Keratinocyte (primary cell): ENCODE data around the gene FAAH.

Source experiments
- EZH2 ChIP-seq: IDR thresholded peaks from one replicate; pipeline ENCODE4 v1.6.1; 2012; ENCODE audit warnings: inconsistent platforms, mild to moderate bottlenecking, low read length, moderate library complexity
- TF ChIP-seq, protein P1 (sequence below), 3 experiments: IDR thresholded peaks in 1 of 3; conservative IDR thresholded peaks in 1 of 3; optimal IDR thresholded peaks in 1 of 3; 2 replicates in 2 of 3; 3 replicates in 1 of 3; pipeline versions ENCODE3 to v1.5.1; 2011; ENCODE audit warnings: low read length in 3 of 3, mild to moderate bottlenecking in 3 of 3, moderate library complexity in 2 of 3, control low read depth in 1 of 3, inconsistent platforms in 1 of 3; ENCODE audit not compliant: insufficient read depth in 2 of 3; ENCODE audit errors: extremely low read depth in 1 of 3

DNA sequence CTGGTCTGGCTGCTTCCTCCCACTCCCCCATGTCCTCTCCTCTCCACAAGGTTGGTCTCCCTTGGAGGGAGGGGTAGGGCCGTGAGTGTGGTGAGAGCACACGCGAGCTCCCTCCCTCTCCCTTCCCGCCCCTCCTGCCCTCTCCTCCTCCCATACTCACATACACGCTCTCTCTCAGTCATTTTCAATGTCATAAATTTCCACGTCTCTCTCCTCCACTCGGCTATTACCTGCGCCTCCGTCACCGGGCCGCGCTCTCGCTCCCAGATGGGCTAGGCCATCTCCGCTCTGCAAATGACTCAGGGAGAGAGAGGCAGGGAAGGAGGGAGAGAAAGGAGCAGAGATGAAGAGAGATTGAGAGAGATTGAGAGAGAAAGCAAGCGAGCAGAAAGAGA is 58.8 kb downstream of the FAAH start:
- no peak for TF ChIP-seq EZH2
- TF ChIP-seq, protein P1, sequence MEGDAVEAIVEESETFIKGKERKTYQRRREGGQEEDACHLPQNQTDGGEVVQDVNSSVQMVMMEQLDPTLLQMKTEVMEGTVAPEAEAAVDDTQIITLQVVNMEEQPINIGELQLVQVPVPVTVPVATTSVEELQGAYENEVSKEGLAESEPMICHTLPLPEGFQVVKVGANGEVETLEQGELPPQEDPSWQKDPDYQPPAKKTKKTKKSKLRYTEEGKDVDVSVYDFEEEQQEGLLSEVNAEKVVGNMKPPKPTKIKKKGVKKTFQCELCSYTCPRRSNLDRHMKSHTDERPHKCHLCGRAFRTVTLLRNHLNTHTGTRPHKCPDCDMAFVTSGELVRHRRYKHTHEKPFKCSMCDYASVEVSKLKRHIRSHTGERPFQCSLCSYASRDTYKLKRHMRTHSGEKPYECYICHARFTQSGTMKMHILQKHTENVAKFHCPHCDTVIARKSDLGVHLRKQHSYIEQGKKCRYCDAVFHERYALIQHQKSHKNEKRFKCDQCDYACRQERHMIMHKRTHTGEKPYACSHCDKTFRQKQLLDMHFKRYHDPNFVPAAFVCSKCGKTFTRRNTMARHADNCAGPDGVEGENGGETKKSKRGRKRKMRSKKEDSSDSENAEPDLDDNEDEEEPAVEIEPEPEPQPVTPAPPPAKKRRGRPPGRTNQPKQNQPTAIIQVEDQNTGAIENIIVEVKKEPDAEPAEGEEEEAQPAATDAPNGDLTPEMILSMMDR (optimal IDR thresholded peaks at IDR 0.05 in 1 of 3, IDR thresholded peaks at IDR 0.05 in 1 of 3, conservative IDR thresholded peaks at IDR 0.05 in 1 of 3; ENCODE audit: extremely low read depth in 1 of 3, insufficient read depth in 2 of 3, low read length in 3 of 3): no peak
